Dermis blood vessel endothelial cell (primary cell): ENCODE measurements around the gene PTPRCAP. TPM values are rescaled to one million over a fixed set of nuclear protein-coding genes. Genes with fewer than 3 reads are reported as not detected.

Source experiments
- DNase-seq: peaks from one replicate; pipeline ENCODE4 v3.0.0; 2010
- total RNA-seq: library from RNA; depleted of rRNA; stranded (reverse); fragments of >200 nt; gene quantifications from 2 replicates; pipeline ENCODE4 v1.2.3, GENCODE V29; 2014

The PTPRCAP gene
- total RNA-seq, 1 donor from 2014 or later, result 2.2 TPM

- peak; percentile 88 for DNase-seq
Measured at GRCh38 chr11:67464411-67465188, 27.1 kb upstream of the PTPRCAP start.

- peak; percentile 74 for DNase-seq
Measured at GRCh38 chr11:67463680-67464410, 26.4 kb upstream of the PTPRCAP start.

GRCh38 chr11:67463186-67463585 lies 25.7 kb upstream of the PTPRCAP start:
- no peak for DNase-seq

GRCh38 chr11:67458266-67458665 lies 20.8 kb upstream of the PTPRCAP start:
- DNase-seq, result no peak

GRCh38 chr11:67457453-67457852 lies 20.0 kb upstream of the PTPRCAP start:
- DNase-seq, result no peak

GRCh38 chr11:67456068-67456705 lies 18.7 kb upstream of the PTPRCAP start:
- no peak for DNase-seq

- DNase-seq, result no peak
Measured at GRCh38 chr11:67455054-67455453, 17.6 kb upstream of the PTPRCAP start, which contains the start of gene CABP4. Gene CABP4, plus strand, starts transcription at chr11:67455354. Its CDS starts 70 bp downstream, at chr11:67455424.

- no peak for DNase-seq
Measured at GRCh38 chr11:67453816-67454732, 16.6 kb upstream of the PTPRCAP start.

GRCh38 chr11:67452141-67452952 lies 14.9 kb upstream of the PTPRCAP start, which contains the start of gene GPR152:
Gene GPR152, minus strand, starts transcription at chr11:67452729. Its CDS starts 5 bp downstream, at chr11:67452724.
- peak; percentile 59 for DNase-seq

GRCh38 chr11:67451658-67451976 lies 14.1 kb upstream of the PTPRCAP start:
- DNase-seq, result no peak

- DNase-seq, result no peak
Measured at GRCh38 chr11:67450796-67451657, 13.5 kb upstream of the PTPRCAP start.

GRCh38 chr11:67449116-67449844 lies 11.8 kb upstream of the PTPRCAP start:
- no peak for DNase-seq

- no peak for DNase-seq
Measured at GRCh38 chr11:67448220-67448609, 10.7 kb upstream of the PTPRCAP start.

- no peak for DNase-seq
Measured at GRCh38 chr11:67445515-67445914, 8.0 kb upstream of the PTPRCAP start.

GRCh38 chr11:67442504-67443404 lies 5.3 kb upstream of the PTPRCAP start:
- DNase-seq, result peak; percentile 34

GRCh38 chr11:67441731-67442351 lies 4.4 kb upstream of the PTPRCAP start:
- no peak for DNase-seq

- DNase-seq, result no peak
Measured at GRCh38 chr11:67441098-67441563, 3.6 kb upstream of the PTPRCAP start.
